ENCODE results near the gene PHF3.
"Not testable (repeated sequence)": the region's sequence is repeated elsewhere in the genome, so short reads cannot be mapped to it uniquely, and the experiment has no call there.

Gene PHF3

DNA sequence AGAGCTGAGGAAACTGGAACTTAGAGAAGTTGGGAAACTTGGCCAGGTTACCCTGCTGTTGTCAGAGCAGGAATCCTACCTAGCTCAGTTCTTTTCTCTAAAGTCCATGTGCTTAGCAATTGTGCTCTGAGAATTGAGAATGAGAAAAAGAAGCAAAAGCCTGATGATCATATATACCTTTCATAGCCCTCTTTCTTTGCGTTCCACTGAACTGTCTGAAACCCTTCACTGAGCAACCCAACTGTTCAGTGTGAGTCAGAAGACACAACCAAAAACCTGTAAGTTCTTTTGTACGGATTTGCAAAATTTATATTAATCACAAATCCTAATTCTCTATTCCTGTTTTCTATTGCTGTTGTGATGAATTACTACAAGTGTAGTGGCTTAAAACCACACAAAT is 80.6 kb downstream of the PHF3 start:
- TF ChIP-seq, protein P1, sequence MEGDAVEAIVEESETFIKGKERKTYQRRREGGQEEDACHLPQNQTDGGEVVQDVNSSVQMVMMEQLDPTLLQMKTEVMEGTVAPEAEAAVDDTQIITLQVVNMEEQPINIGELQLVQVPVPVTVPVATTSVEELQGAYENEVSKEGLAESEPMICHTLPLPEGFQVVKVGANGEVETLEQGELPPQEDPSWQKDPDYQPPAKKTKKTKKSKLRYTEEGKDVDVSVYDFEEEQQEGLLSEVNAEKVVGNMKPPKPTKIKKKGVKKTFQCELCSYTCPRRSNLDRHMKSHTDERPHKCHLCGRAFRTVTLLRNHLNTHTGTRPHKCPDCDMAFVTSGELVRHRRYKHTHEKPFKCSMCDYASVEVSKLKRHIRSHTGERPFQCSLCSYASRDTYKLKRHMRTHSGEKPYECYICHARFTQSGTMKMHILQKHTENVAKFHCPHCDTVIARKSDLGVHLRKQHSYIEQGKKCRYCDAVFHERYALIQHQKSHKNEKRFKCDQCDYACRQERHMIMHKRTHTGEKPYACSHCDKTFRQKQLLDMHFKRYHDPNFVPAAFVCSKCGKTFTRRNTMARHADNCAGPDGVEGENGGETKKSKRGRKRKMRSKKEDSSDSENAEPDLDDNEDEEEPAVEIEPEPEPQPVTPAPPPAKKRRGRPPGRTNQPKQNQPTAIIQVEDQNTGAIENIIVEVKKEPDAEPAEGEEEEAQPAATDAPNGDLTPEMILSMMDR (IDR thresholded peaks at IDR 0.05; ENCODE audit: low read depth, low read length, missing control alignments), result no peak
- no peak for DNase-seq (ENCODE audit: low read depth)
- H3K4me3 ChIP-seq (ENCODE audit: low read depth, low read length), result no peak overlapping the region

DNA sequence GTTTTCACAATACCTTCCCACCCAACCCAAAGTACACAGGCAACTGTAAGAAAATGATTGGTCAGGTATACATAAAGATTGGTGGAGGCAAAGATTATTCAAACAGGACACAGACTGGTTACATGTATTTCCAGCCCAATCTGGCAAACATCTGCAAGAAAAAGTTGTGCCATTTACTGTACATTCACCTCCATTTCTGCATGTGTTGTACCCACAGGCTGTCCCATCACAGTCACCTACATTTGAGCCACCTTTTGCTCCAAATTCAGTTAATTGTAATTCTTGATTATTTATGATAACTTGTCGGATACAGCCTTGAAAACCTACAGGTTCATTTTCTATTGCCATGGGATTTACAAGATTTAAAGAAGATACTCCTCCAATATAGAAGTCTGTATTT is 85.6 kb downstream of the PHF3 start:
- H3K4me3 ChIP-seq (ENCODE audit: low read depth, low read length), result no peak overlapping the region
- TF ChIP-seq, protein P1 (IDR thresholded peaks at IDR 0.05; ENCODE audit: low read depth, low read length, missing control alignments), result no peak
- DNase-seq (ENCODE audit: low read depth), result no peak

- TF ChIP-seq, protein P1 (IDR thresholded peaks at IDR 0.05; ENCODE audit: low read depth, low read length, missing control alignments), result no peak
- no peak overlapping the region for H3K4me3 ChIP-seq (ENCODE audit: low read depth, low read length)
- no peak for DNase-seq (ENCODE audit: low read depth)
These were observed 89.1 kb downstream of the PHF3 start for GRCh38 chr6:63724721-63725120.

- no peak overlapping the region for H3K4me3 ChIP-seq (ENCODE audit: low read depth, low read length)
- no peak for DNase-seq (ENCODE audit: low read depth)
- TF ChIP-seq, protein P1 (IDR thresholded peaks at IDR 0.05; ENCODE audit: low read depth, low read length, missing control alignments), result no peak
These were observed 94.7 kb downstream of the PHF3 start for GRCh38 chr6:63730311-63730710.

DNA sequence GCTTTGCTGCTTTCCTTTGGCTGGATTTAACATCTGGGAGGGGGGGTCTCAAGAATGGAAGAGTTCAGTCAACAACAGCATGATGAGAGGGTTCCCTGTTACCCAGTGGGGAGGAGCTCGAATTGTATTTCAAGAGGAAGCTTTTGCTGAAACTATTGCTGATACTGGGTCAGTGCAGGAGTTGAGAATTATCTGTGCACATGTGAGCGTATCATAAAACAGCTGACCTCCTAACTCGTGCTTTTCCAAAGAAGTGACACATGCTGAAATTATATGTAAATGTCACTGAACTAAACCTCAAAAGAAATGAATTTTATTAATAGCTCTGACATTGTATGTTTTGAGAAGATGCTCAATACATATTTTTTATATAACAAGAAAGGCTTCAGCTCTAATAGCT is 96.3 kb downstream of the PHF3 start:
- TF ChIP-seq, protein P1 (IDR thresholded peaks at IDR 0.05; ENCODE audit: low read depth, low read length, missing control alignments), result no peak
- no peak for DNase-seq (ENCODE audit: low read depth)
- H3K4me3 ChIP-seq (ENCODE audit: low read depth, low read length), result no peak overlapping the region

- DNase-seq (ENCODE audit: low read depth), result no peak
- no peak overlapping the region for H3K4me3 ChIP-seq (ENCODE audit: low read depth, low read length)
- TF ChIP-seq, protein P1 (IDR thresholded peaks at IDR 0.05; ENCODE audit: low read depth, low read length, missing control alignments), result no peak
These were observed 96.7 kb downstream of the PHF3 start for GRCh38 chr6:63732336-63732735.

GRCh38 chr6:63734923-63735322 is 99.3 kb downstream of the PHF3 start:
- no peak for DNase-seq (ENCODE audit: low read depth)
- no peak overlapping the region for H3K4me3 ChIP-seq (ENCODE audit: low read depth, low read length)
- TF ChIP-seq, protein P1 (IDR thresholded peaks at IDR 0.05; ENCODE audit: low read depth, low read length, missing control alignments), result no peak

DNA sequence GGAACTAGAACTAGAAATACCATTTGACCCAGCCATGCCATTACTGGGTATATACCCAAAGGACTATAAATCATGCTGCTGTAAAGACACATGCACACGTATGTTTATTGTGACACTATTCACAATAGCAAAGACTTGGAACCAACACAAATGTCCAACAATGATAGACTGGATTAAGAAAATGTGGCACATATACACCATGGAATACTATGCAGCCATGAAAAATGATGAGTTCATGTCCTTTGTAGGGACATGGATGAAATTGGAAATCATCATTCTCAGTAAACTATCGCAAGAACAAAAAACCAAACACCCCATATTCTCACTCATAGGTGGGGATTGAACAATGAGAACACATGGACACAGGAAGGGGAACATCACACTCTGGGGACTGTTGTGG is 102.6 kb downstream of the PHF3 start:
- not testable (repeated sequence) for DNase-seq (ENCODE audit: low read depth); H3K4me3 ChIP-seq (ENCODE audit: low read depth, low read length)
